LNCAP (cell line): ENCODE results near the gene DCXR.

Experiments used
- TF ChIP-seq, protein P1 (sequence below): fragments of 450-650 bp; IDR thresholded peaks from 2 replicates; pipeline ENCODE4 v1.5.1; 2017; ENCODE audit warnings: mild to moderate bottlenecking

Gene DCXR

DNA sequence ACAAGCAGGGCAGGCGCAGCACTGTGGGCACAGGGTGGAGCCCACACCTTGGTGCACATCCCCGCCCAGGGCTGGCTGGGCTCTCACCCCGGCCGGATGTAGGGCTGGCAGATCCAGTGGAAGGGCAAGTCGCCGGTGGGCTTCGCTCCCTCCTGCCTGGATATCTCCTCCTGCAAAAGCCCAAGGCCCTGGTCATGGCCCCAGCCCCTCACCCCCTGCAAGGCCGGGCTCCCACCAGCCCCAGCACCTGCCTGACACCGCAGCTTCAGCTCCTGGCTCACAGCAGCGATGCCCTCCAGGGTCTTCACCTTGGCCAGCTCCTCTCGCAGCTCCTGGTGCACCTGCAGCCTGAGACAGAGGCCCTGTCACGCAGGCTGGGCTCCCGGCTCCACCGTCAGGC is 23.1 kb upstream of the DCXR start:
- TF ChIP-seq, protein P1, sequence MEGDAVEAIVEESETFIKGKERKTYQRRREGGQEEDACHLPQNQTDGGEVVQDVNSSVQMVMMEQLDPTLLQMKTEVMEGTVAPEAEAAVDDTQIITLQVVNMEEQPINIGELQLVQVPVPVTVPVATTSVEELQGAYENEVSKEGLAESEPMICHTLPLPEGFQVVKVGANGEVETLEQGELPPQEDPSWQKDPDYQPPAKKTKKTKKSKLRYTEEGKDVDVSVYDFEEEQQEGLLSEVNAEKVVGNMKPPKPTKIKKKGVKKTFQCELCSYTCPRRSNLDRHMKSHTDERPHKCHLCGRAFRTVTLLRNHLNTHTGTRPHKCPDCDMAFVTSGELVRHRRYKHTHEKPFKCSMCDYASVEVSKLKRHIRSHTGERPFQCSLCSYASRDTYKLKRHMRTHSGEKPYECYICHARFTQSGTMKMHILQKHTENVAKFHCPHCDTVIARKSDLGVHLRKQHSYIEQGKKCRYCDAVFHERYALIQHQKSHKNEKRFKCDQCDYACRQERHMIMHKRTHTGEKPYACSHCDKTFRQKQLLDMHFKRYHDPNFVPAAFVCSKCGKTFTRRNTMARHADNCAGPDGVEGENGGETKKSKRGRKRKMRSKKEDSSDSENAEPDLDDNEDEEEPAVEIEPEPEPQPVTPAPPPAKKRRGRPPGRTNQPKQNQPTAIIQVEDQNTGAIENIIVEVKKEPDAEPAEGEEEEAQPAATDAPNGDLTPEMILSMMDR = no peak

DNA sequence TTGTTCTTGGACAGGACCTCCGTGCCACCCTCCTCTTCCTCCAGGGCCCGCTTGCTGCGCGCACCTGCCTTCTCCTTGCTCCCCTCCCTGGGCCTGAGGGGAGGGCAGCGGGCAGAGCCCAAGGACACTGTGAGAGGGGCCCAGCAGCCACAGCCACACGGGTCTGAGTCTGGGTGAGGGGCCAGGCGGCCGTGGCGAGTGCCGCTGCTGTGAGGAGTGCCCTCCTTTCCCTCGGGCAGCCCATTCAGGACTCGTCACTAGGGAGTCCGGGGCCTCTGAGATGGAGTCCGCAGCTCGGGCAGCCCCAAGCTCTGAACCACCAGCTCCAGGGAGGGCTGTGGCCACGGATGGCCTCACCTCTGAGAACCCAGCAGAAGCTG is 22.5 kb upstream of the DCXR start:
- TF ChIP-seq, protein P1 = no peak

DNA sequence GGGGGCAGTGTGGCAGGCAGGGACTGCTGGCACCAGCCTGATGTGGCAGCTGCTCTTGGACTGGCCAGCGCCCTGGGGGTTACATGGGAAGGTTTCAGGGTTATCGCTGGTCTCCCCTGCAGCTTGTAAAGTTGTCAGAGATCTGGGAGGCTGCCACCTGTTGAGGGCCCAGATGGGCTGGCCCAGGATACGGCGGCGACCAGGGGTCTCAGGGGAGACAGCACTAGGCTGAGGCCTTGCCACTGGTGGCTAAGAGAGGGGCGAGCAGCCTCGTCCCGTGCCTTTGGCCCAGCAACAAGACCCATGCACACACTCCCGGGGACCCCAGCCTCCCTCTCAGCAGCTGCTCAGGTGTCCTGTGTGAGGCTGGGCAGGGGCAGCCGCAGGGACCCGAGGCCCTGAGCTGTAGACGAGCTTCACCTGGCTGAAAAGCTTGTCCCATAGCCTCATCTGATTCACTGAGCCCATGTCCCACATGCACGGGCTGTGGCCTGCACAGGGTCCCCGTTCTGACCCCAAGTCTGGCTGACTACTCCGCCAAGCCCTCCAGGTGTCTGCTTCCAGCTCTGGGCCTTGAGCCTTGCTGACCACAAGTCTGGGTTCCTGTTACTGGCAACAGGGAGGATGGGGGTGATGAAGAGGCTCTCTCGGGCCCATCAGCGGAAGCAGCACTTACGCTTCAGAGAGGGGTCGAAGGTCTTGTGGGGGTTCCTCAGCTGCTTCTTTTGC is 21.9 kb upstream of the DCXR start:
- TF ChIP-seq, protein P1 = no peak

DNA sequence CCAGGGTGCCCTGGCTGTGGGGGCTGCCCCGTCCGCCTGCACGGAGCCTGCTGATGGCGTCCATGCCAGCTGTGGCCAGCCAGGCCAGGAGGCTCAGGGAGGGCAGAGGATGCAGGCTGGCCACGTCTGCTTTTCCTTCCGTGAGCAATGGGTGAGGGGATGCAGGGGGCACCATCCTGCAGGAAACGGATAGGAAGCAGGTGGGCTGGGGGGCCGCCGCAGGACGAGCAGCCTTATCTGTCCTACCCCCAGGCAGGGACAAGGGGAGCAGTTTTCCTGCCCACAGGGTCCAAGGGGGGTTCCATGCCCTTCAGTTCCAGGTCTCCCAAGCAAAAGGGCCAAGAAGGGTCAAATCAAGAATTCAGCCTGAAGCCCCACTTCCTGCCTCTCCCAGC is 21.4 kb upstream of the DCXR start:
- TF ChIP-seq, protein P1 = no peak

DNA sequence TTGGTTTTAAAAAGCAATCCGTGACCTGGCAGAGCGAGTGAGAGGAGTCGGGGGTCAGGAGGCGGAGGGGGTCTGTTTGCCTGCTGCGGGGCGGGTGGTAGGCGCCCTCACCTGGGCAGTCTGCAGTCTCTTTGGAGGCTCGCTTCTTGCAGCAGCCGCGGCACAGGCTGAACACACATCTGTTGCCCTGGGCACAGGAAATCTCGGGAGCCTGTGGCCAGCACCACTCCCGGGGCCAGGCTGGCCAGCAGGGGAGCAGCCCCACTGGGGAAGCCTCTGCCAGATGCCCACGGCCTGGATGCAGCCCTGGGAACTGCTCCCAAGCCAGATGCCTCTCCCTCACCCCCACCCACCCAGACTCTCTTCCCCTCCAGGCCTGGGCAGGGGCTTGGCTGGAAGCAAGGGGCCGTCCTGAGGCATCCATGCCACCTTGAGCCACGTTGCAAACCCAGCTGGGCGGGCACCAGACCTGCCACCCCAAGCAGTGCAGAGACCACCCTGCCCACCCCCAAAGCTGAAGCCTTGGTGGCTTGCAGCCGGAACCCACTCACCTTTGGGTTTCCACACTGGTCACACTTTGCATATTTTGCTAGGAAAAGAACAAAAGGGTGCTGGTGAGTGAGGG is 20.8 kb upstream of the DCXR start:
- TF ChIP-seq, protein P1 = no peak

DNA sequence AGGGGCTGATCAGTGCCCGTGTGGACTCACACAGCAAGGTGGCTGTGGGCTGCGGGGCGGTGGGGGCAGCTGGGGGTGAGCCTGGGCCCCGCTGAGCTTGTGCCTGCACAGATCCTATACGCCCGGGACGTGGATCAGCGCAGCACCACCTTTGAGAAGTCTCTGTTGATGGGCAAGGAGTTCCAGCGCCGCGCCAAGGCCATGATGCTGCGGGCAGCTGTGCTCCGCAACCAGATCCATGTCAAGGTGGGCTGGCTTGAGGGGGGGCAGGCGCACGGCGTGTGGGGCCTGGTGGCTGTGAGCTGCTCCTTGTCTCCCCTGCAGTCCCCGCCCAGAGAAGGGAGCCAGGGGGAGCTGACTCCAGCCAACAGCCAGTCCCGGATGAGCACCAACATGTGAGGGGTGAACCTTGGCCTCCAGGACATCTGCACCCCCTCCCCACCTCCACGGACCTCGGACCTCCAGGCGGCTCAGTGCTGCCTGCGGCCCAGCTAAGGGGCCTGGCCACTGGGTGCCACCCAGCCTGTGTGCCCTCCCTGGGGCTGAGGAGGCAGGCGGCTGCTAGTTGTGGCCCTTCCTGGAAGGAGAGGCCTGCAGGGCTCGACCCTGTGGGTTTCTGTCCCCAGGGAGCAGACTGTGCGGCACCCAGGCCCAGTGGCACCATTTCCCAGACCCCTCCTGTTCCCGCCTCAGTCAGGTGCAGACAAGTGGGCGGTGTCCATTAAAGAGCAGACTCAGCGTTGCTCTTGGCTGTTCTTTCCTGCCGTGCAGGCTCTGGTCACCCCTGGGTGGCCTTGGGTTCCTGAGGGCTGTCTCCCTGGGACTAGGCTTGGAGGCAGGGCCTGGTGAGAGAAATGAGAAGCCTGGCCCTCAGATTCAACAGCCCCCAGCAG is 19.5 kb upstream of the DCXR start:
- TF ChIP-seq, protein P1 = no peak

DNA sequence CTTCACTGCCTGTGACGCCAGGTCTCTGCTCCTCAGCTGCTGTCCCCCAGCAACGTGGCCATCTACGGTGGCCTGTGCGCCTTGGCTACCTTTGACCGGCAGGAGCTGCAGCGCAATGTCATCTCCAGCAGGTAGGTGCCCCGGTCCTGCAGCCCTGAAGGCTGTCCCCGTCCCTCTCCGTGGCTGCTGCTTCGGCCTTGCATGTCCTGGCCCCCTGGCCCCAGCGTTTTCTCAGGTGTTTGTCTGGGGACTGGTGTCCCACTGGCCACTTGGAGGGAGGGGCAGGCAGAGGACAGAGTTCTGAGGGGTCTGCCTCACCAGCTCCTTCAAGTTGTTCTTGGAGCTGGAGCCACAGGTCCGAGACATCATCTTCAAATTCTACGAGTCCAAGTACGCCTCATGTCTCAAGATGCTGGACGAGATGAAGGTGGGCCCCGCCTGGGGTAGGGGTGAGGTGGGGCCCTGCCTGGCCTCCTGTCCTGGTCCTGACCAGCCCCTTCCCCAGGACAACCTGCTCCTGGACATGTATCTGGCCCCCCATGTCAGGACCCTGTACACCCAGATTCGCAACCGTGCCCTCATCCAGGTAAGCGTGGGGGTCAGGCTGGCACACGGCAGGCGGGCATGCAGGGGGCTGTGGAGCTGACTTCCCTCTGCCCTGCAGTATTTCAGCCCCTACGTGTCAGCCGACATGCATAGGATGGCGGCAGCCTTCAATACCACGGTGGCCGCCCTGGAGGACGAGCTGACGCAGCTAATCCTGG is 18.6 kb upstream of the DCXR start:
- TF ChIP-seq, protein P1 = no peak
